ENCODE measurements around the gene FGF21. TPM values are rescaled to one million over a fixed set of nuclear protein-coding genes. Genes with fewer than 3 reads are reported as not detected.
"Not testable (repeated sequence)": the region's sequence is repeated elsewhere in the genome, so short reads cannot be mapped to it uniquely, and the experiment has no call there.

FGF21 gene
- not detected for total RNA-seq

GRCh38 chr19:48755084-48755641, at the start of gene FGF21:
FGF21 (plus strand) TSS chr19:48755524; CDS start chr19:48756237, 713 bp downstream.
- ChIA-PET POLR2A (no interaction called here), CTCF (no interaction called here)
- no peak for DNase-seq

GRCh38 chr19:48708471-48708870, 46.9 kb upstream of the FGF21 start:
- H3K36me3 Mint-ChIP-seq (ENCODE audit: low read depth) = peaks cover 7% of the 10 kb centered on the region
- ATAC-seq = no peak
- H3K9me3 Mint-ChIP-seq (ENCODE audit: insufficient read depth) = no peaks in the 10 kb centered on the region
- DNase-seq = no peak
- no peak overlapping the region for H3K27ac Mint-ChIP-seq
- H3K27me3 Mint-ChIP-seq (ENCODE audit: low read depth) = no peaks in the 10 kb centered on the region
- POLR2A ChIA-PET = no interaction called here
- CTCF ChIA-PET = no interaction called here
- H3K4me1 Mint-ChIP-seq (ENCODE audit: low read depth) = peaks cover 6% of the 10 kb centered on the region
- no peak overlapping the region for H3K4me3 Mint-ChIP-seq

More at GRCh38 chr19:48755084-48755641, at the start of gene FGF21:
- Mint-ChIP-seq H3K9me3 (ENCODE audit: insufficient read depth) (no peaks in the 10 kb centered on the region), H3K4me1 (ENCODE audit: low read depth) (peaks cover 19% of the 10 kb centered on the region), H3K4me3 (no peak within 1 kb of the TSS), H3K27ac (no peak within 1 kb of the TSS), H3K27me3 (ENCODE audit: low read depth) (peaks cover 22% of the 10 kb centered on the region), H3K36me3 (ENCODE audit: low read depth) (no peaks in the 10 kb centered on the region)
- ATAC-seq = no peak

- Mint-ChIP-seq H3K27ac (no peak overlapping the region), H3K4me3 (no peak overlapping the region), H3K9me3 (ENCODE audit: insufficient read depth) (no peaks in the 10 kb centered on the region), H3K4me1 (ENCODE audit: low read depth) (peaks cover 19% of the 10 kb centered on the region), H3K27me3 (ENCODE audit: low read depth) (no peaks in the 10 kb centered on the region), H3K36me3 (ENCODE audit: low read depth) (peaks cover 4% of the 10 kb centered on the region)
- ChIA-PET POLR2A (no interaction called here), CTCF (interaction anchor here (1.2 to 1.5 kb wide), 2 partner anchors 14 to 16 kb away, joined by 3 read pairs; no protein-coding TSS in a partner anchor)
- DNase-seq (no peak), ATAC-seq (no peak)
These were observed 44.1 kb upstream of the FGF21 start for GRCh38 chr19:48711106-48711662.

GRCh38 chr19:48713041-48713863, 42.1 kb upstream of the FGF21 start:
- POLR2A ChIA-PET = interaction anchor here (0.6 to 1.6 kb wide), 4 partner anchors 11 to 159 kb away, joined by 3 to 5 read pairs (median 4); partner anchors contain the start of gene PPP1R15A
- Mint-ChIP-seq H3K36me3 (ENCODE audit: low read depth) (peaks cover 4% of the 10 kb centered on the region), H3K4me1 (ENCODE audit: low read depth) (peaks cover 19% of the 10 kb centered on the region), H3K27me3 (ENCODE audit: low read depth) (no peaks in the 10 kb centered on the region), H3K27ac (peak overlapping the region; percentile 74), H3K9me3 (ENCODE audit: insufficient read depth) (no peaks in the 10 kb centered on the region), H3K4me3 (peak overlapping the region; percentile 89)
- CTCF ChIA-PET = interaction anchor here (0.6 to 2.6 kb wide), 6 partner anchors 15 to 739 kb away, joined by 3 to 13 read pairs (median 4); partner anchors contain the start of genes CA11, GYS1, HSD17B14 and PIH1D1
- ATAC-seq (no peak), DNase-seq (no peak)

GRCh38 chr19:48713864-48714755, 41.2 kb upstream of the FGF21 start:
- H3K27ac Mint-ChIP-seq = peak overlapping the region; percentile 87
- ChIA-PET POLR2A (interaction anchor here (0.6 to 1.6 kb wide), 5 partner anchors 11 to 158 kb away, joined by 3 to 5 read pairs (median 3); partner anchors contain the start of gene PPP1R15A), CTCF (interaction anchor here (1.0 to 2.6 kb wide), 5 partner anchors 10 to 738 kb away, joined by 3 to 13 read pairs (median 4); partner anchors contain the start of genes GYS1, PIH1D1 and RUVBL2)
- DNase-seq (peak; percentile 99), ATAC-seq (peak; percentile 95)
- peaks cover 19% of the 10 kb centered on the region for H3K4me1 Mint-ChIP-seq (ENCODE audit: low read depth)
- peaks cover 2% of the 10 kb centered on the region for H3K27me3 Mint-ChIP-seq (ENCODE audit: low read depth)
- peaks cover 4% of the 10 kb centered on the region for H3K36me3 Mint-ChIP-seq (ENCODE audit: low read depth)
- no peaks in the 10 kb centered on the region for H3K9me3 Mint-ChIP-seq (ENCODE audit: insufficient read depth)
- H3K4me3 Mint-ChIP-seq = peak overlapping the region; percentile 89

- H3K36me3 Mint-ChIP-seq (ENCODE audit: low read depth) = peaks cover 4% of the 10 kb centered on the region
- peak overlapping the region; percentile 87 for H3K27ac Mint-ChIP-seq
- ATAC-seq (no peak), DNase-seq (no peak)
- H3K27me3 Mint-ChIP-seq (ENCODE audit: low read depth) = peaks cover 2% of the 10 kb centered on the region
- peaks cover 19% of the 10 kb centered on the region for H3K4me1 Mint-ChIP-seq (ENCODE audit: low read depth)
- POLR2A ChIA-PET = interaction anchor here (1.0 to 1.1 kb wide), 2 partner anchors 10 to 22 kb away, joined by 3 read pairs; no protein-coding TSS in a partner anchor
- peak overlapping the region; percentile 89 for H3K4me3 Mint-ChIP-seq
- CTCF ChIA-PET = interaction anchor here (1.1 to 1.9 kb wide), 3 partner anchors 9 to 278 kb away, joined by 4 read pairs; partner anchors contain the start of genes GYS1 and RUVBL2
- H3K9me3 Mint-ChIP-seq (ENCODE audit: insufficient read depth) = no peaks in the 10 kb centered on the region
These were observed 40.3 kb upstream of the FGF21 start for GRCh38 chr19:48714759-48715675.

- ChIA-PET POLR2A (no interaction called here), CTCF (interaction anchor here (0.9 kb wide), 1 partner anchor 10 kb away, joined by 3 read pairs; no protein-coding TSS in a partner anchor)
- Mint-ChIP-seq H3K4me1 (ENCODE audit: low read depth) (peaks cover 25% of the 10 kb centered on the region), H3K27ac (no peak overlapping the region), H3K36me3 (ENCODE audit: low read depth) (peaks cover 4% of the 10 kb centered on the region), H3K27me3 (ENCODE audit: low read depth) (peaks cover 2% of the 10 kb centered on the region), H3K4me3 (peak overlapping the region; percentile 89), H3K9me3 (ENCODE audit: insufficient read depth) (no peaks in the 10 kb centered on the region)
- DNase-seq (no peak), ATAC-seq (no peak)
These were observed 39.6 kb upstream of the FGF21 start for GRCh38 chr19:48715681-48716171.

- H3K36me3 Mint-ChIP-seq (ENCODE audit: low read depth) = no peaks in the 10 kb centered on the region
- H3K4me1 Mint-ChIP-seq (ENCODE audit: low read depth) = peaks cover 32% of the 10 kb centered on the region
- ChIA-PET POLR2A (interaction anchor here (1.1 kb wide), 1 partner anchor 30 kb away, joined by 3 read pairs; the partner anchor contains the start of gene IZUMO1), CTCF (interaction anchor here (0.9 kb wide), 1 partner anchor 9 kb away, joined by 3 read pairs; no protein-coding TSS in a partner anchor)
- peaks cover 2% of the 10 kb centered on the region for H3K27me3 Mint-ChIP-seq (ENCODE audit: low read depth)
- H3K27ac Mint-ChIP-seq = no peak overlapping the region
- no peak for DNase-seq
- H3K9me3 Mint-ChIP-seq (ENCODE audit: insufficient read depth) = no peaks in the 10 kb centered on the region
- no peak for ATAC-seq
- no peak overlapping the region for H3K4me3 Mint-ChIP-seq
These were observed 38.6 kb upstream of the FGF21 start for GRCh38 chr19:48716562-48717291.

GRCh38 chr19:48718106-48718505, 37.2 kb upstream of the FGF21 start:
- H3K9me3 Mint-ChIP-seq (ENCODE audit: insufficient read depth); CTCF ChIA-PET; DNase-seq; ATAC-seq; H3K27me3 Mint-ChIP-seq (ENCODE audit: low read depth); H3K27ac Mint-ChIP-seq; H3K36me3 Mint-ChIP-seq (ENCODE audit: low read depth); H3K4me3 Mint-ChIP-seq: not testable (repeated sequence)
- peaks cover 30% of the 10 kb centered on the region for H3K4me1 Mint-ChIP-seq (ENCODE audit: low read depth)
- POLR2A ChIA-PET = interaction anchor here (0.9 kb wide), 1 partner anchor 80 kb away, joined by 3 read pairs; no protein-coding TSS in a partner anchor

Measured in activated CD8-positive, alpha-beta T cell treated with anti-CD3 and anti-CD28 coated beads, Interleukin-2, amount 10 ng/mL, durations not matched to agents 7 days and 5 days (primary cell).